Choroid plexus epithelial cell (primary cell): Measurements from ENCODE around the gene MTOR.
"Not testable (repeated sequence)": the region's sequence is repeated elsewhere in the genome, so short reads cannot be mapped to it uniquely, and the experiment has no call there.

ENCODE experiments used
- DNase-seq: peaks from one replicate; pipeline ENCODE4 v3.0.0-alpha.2; 2010; ENCODE audit warnings: low read depth
- H3K4me3 ChIP-seq: 2 replicates; pipeline ENCODE4 v1.5.1; 2011; ENCODE audit warnings: low read depth, mild to moderate bottlenecking, control low read depth, low read length, moderate library complexity
- CTCF ChIP-seq: conservative IDR thresholded peaks from 2 replicates; pipeline ENCODE4 v1.5.1; 2011; ENCODE audit warnings: low read depth, mild to moderate bottlenecking, control low read depth, inconsistent platforms, low read length, moderate library complexity

The MTOR gene

GRCh38 chr1:11299225-11299574 lies 36.8 kb upstream of the MTOR start:
- no peak for TF ChIP-seq CTCF
- no peak for DNase-seq
- H3K4me3 ChIP-seq: no peak overlapping the region

GRCh38 chr1:11298390-11299224 lies 36.3 kb upstream of the MTOR start:
- no peak for TF ChIP-seq CTCF

GRCh38 chr1:11297774-11298173 lies 35.4 kb upstream of the MTOR start:
- not testable (repeated sequence) for DNase-seq, H3K4me3 ChIP-seq

More at GRCh38 chr1:11298390-11299224, 36.3 kb upstream of the MTOR start:
- H3K4me3 ChIP-seq: no peak overlapping the region
- no peak for DNase-seq

GRCh38 chr1:11295905-11296304 lies 33.6 kb upstream of the MTOR start:
- no peak overlapping the region for H3K4me3 ChIP-seq
- no peak for TF ChIP-seq CTCF
- no peak for DNase-seq

- H3K4me3 ChIP-seq: no peak overlapping the region
- no peak for TF ChIP-seq CTCF
- no peak for DNase-seq
These were observed 32.6 kb upstream of the MTOR start for GRCh38 chr1:11294951-11295350.

- no peak overlapping the region for H3K4me3 ChIP-seq
- DNase-seq: no peak
- TF ChIP-seq CTCF: no peak
These were observed 31.5 kb upstream of the MTOR start for GRCh38 chr1:11293856-11294255.

GRCh38 chr1:11291049-11291448 lies 28.7 kb upstream of the MTOR start:
- TF ChIP-seq CTCF: no peak
- no peak for DNase-seq
- no peak overlapping the region for H3K4me3 ChIP-seq
